WERI-Rb-1 (cell line): ENCODE data around the gene ITPR1.
A peak's percentile ranks its signal among the peaks of the same experiment; 100 is the strongest.

ENCODE experiments used
- DNase-seq: peaks from one replicate; pipeline ENCODE4 v3.0.0-alpha.2; 2020
- H3K27ac ChIP-seq: fragments of 250-450 bp; sonication (Bioruptor Pico); 2 replicates; pipeline ENCODE4 v1.5.1; 2020; ENCODE audit warnings: mild to moderate bottlenecking, moderate library complexity
- H3K27me3 ChIP-seq: fragments of 250-450 bp; sonication (Bioruptor Pico); 2 replicates; pipeline ENCODE4 v1.5.1; 2021; ENCODE audit warnings: mild to moderate bottlenecking, low read depth, moderate library complexity; ENCODE audit not compliant: insufficient read depth, severe bottlenecking
- H3K36me3 ChIP-seq: fragments of 250-450 bp; sonication (Bioruptor Pico); 2 replicates; pipeline ENCODE4 v1.5.1; 2020; ENCODE audit warnings: mild to moderate bottlenecking, moderate library complexity
- H3K4me3 ChIP-seq: 2 replicates; pipeline ENCODE4 v1.5.1; 2011; ENCODE audit warnings: low read depth, mild to moderate bottlenecking, control low read depth, low read length
- H3K9me3 ChIP-seq: fragments of 250-450 bp; sonication (Bioruptor Pico); 2 replicates; pipeline ENCODE4 v1.5.1; 2021; ENCODE audit warnings: mild to moderate bottlenecking, moderate library complexity; ENCODE audit not compliant: severe bottlenecking
- TF ChIP-seq, protein P1 (sequence below): IDR thresholded peaks from 2 replicates; pipeline ENCODE4 v1.5.1; 2011; ENCODE audit warnings: low read depth, mild to moderate bottlenecking, control low read depth, inconsistent platforms, low read length

The ITPR1 gene

DNA sequence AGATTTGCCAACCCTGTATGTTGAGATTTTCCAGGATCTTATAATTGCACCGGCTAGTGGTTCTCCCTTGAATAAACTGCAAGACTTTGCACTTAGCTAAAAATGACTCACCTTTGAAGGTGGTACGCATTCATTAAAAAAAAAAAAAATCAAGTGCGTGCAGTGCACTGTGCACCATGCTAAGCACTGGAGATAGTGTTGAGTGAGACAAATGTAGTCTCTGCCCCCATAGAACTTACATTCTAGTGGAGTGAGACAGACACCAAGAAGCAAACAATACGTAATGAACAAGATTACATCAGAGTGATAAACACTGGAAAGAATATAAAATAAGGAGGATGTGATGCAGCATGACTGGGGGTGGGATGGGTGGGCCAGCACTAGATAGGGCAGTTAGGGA lies 69.4 kb downstream of the ITPR1 start:
- Histone ChIP-seq H3K36me3 (no peaks in the 10 kb centered on the region), H3K27me3 (no peaks in the 10 kb centered on the region), H3K27ac (no peak overlapping the region), H3K9me3 (no peaks in the 10 kb centered on the region), H3K4me3 (no peak overlapping the region)
- TF ChIP-seq, protein P1, sequence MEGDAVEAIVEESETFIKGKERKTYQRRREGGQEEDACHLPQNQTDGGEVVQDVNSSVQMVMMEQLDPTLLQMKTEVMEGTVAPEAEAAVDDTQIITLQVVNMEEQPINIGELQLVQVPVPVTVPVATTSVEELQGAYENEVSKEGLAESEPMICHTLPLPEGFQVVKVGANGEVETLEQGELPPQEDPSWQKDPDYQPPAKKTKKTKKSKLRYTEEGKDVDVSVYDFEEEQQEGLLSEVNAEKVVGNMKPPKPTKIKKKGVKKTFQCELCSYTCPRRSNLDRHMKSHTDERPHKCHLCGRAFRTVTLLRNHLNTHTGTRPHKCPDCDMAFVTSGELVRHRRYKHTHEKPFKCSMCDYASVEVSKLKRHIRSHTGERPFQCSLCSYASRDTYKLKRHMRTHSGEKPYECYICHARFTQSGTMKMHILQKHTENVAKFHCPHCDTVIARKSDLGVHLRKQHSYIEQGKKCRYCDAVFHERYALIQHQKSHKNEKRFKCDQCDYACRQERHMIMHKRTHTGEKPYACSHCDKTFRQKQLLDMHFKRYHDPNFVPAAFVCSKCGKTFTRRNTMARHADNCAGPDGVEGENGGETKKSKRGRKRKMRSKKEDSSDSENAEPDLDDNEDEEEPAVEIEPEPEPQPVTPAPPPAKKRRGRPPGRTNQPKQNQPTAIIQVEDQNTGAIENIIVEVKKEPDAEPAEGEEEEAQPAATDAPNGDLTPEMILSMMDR, result no peak
- no peak for DNase-seq

DNA sequence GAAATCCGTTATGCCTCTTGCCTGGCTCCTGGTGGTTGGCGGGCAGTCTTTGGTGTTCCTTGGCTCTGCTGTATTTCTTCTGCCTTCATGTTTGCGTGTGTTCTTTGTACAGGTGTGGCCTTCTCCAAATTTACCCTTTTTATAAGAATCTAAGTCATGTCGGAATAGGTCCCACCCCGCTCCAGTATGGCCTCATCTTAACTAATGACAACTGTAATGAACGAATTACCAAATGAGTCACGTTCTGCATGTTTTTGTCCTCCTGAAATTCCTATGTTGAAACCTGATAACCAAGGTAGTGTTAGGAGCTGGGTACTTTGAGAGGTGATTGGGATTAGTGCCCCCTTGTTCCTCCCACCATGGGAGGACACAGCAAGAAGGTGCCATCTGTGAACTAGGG lies 71.1 kb downstream of the ITPR1 start:
- no peak for DNase-seq
- H3K27ac ChIP-seq, result no peak overlapping the region
- TF ChIP-seq, protein P1, result no peak
- H3K9me3 ChIP-seq, result no peaks in the 10 kb centered on the region
- no peaks in the 10 kb centered on the region for H3K36me3 ChIP-seq
- H3K4me3 ChIP-seq, result no peak overlapping the region
- no peaks in the 10 kb centered on the region for H3K27me3 ChIP-seq

DNA sequence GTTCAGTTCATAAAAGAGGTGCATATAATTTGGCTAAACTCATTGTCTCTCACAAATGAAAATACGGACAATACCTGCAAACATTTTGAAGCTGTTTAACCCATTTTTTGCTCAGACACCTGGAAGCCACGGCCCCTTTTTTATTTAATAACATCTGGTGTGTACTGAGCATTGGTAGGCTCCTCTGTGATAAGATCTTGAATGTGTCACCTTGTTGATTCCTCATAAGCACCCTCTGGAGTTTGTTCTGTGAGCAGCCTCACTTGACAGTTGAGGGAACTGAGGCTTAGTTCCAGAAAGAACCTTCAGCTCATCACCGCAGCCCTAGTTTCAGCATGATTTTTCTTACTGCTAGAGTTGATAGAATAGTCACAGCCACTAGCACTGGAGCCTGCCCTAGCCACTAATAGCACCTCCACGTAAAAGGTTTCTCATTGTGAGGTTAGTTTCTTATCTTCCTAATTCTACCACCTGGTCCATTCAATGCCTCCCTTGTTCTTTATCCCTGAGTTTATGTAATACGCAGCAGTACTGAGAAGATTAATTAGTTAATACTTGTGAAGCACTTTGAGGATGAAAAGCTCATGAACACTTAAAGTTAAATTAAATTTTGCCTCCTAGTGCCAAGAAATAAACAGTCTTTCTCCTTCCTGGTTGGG lies 71.9 kb downstream of the ITPR1 start:
- TF ChIP-seq, protein P1, result no peak
- Histone ChIP-seq H3K27me3 (no peaks in the 10 kb centered on the region), H3K9me3 (no peaks in the 10 kb centered on the region), H3K36me3 (no peaks in the 10 kb centered on the region), H3K4me3 (no peak overlapping the region), H3K27ac (no peak overlapping the region)
- DNase-seq, result no peak

DNA sequence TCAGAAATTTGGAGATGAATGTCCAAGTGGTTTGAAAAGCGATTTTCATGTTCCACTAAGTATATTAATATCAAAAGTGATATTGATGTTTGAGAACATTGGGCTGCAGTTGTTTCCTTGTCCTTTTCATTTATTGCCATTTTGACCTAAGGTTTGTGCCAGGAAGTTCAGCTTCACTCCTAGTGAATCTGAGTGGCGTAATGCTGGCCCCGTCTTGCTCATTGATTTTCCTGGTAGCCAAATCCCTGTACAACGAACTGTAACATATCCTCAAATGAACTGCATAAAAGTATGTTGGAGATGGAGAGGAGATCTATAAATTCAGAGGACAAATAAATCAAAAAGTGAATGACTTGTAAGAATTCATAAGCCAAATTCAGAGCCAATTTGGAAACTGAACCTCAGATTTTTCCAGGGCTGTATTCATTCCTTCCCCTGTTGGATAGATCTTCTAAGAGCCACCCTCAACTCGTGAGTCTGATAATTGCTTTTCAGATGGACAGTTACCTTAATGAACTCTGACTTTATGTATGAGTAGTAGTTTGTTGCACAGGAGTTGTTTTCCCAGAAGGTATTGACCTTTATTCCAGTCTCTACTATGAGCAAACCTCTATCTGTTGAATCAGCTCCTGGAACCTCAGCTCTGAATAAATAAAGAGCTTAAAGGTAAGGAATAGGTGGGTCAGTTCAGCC lies 72.8 kb downstream of the ITPR1 start:
- no peaks in the 10 kb centered on the region for H3K36me3 ChIP-seq
- H3K27ac ChIP-seq, result peak overlapping the region; percentile 30; the same call in 1 of the 2 replicates
- no peaks in the 10 kb centered on the region for H3K9me3 ChIP-seq
- H3K27me3 ChIP-seq, result no peaks in the 10 kb centered on the region
- no peak overlapping the region for H3K4me3 ChIP-seq
- DNase-seq, result no peak
- TF ChIP-seq, protein P1, result no peak

DNA sequence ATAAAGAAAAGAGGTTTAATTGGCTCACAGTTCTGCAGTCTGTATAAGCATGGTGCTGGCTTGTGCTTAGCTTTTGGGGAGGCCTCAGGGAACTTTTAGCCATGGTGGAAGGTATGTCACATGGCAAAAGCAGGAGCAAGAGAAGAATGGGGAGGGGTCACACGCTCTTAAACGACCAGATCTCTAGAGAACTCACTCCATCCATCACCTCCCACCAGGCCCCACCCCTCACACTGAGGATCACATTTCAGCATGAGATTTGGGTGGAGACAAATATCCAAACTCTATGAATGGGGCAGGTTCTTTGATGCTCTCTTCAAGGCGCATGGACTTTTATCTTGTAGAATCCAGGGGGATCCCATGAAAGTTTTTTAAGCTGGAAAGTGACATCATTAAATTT lies 75.7 kb downstream of the ITPR1 start:
- no peaks in the 10 kb centered on the region for H3K27me3 ChIP-seq
- H3K27ac ChIP-seq, result no peak overlapping the region
- DNase-seq, result no peak
- H3K36me3 ChIP-seq, result no peaks in the 10 kb centered on the region
- TF ChIP-seq, protein P1, result no peak
- H3K9me3 ChIP-seq, result no peaks in the 10 kb centered on the region
- H3K4me3 ChIP-seq, result no peak overlapping the region
